ENCODE results near the gene MRPL10.

DNA sequence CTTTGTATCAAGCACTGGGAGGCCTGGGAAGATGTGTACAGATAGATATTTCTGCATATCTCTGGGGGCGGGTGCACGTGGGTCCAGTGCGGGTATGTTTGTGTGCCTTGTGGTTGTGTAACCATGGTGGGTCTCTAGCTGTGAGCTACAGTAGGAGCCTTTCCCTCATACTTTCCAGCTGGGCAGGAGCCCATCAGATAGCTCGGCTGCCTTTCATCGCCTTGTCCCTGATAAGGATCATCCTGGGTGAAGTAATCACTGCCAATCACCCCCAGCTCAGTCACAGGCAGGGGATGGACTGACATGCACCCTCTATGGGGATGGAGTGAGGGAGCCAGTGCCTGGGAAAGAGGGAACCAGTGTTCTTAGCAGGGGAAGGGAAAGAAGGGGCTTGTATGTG lies 12.9 kb upstream of the MRPL10 start:
- TF ChIP-seq POLR2AphosphoS5 (IDR thresholded peaks at IDR 0.05; ENCODE audit: low read depth, low read length) = no peak
- TF ChIP-seq RNF2 (IDR thresholded peaks at IDR 0.05; ENCODE audit: borderline replicate concordance, low read depth, low read length, missing control alignments, poor library complexity, severe bottlenecking) = no peak
- no peak for TF ChIP-seq EZH2 (IDR thresholded peaks at IDR 0.05; ENCODE audit: low read depth, low read length, severe bottlenecking)
- no peak for TF ChIP-seq SP4 (IDR thresholded peaks at IDR 0.05; ENCODE audit: low read length)
- TF ChIP-seq, protein P1, sequence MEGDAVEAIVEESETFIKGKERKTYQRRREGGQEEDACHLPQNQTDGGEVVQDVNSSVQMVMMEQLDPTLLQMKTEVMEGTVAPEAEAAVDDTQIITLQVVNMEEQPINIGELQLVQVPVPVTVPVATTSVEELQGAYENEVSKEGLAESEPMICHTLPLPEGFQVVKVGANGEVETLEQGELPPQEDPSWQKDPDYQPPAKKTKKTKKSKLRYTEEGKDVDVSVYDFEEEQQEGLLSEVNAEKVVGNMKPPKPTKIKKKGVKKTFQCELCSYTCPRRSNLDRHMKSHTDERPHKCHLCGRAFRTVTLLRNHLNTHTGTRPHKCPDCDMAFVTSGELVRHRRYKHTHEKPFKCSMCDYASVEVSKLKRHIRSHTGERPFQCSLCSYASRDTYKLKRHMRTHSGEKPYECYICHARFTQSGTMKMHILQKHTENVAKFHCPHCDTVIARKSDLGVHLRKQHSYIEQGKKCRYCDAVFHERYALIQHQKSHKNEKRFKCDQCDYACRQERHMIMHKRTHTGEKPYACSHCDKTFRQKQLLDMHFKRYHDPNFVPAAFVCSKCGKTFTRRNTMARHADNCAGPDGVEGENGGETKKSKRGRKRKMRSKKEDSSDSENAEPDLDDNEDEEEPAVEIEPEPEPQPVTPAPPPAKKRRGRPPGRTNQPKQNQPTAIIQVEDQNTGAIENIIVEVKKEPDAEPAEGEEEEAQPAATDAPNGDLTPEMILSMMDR (IDR thresholded peaks at IDR 0.05; ENCODE audit: control extremely low read depth in 1 of 3, insufficient read depth in 1 of 3, low read depth in 1 of 3, low read length in 3 of 3) = no peak
- TF ChIP-seq FOSL1 (IDR thresholded peaks at IDR 0.05; ENCODE audit: insufficient read depth, low read depth, low read length) = no peak
- no peak for TF ChIP-seq GTF2F1 (IDR thresholded peaks at IDR 0.05; ENCODE audit: borderline replicate concordance, low read depth, low read length)

All from H1 (cell line).